Bronchial epithelial cell (primary cell): Measurements from ENCODE around the gene RAB8A. TPM values are rescaled to one million over a fixed set of nuclear protein-coding genes. Genes with fewer than 3 reads are reported as not detected.

Experiments used
- DNase-seq: peaks from one replicate; pipeline ENCODE4 v3.0.0-alpha.2; 2010; ENCODE audit warnings: low read depth
- FAIRE-seq: peaks from 2 replicates; lab custom pipeline; 2011; peaks lifted over from hg19 to GRCh38; lab: Jason Lieb, UNC
- H3K27me3 ChIP-seq: 2 replicates; pipeline ENCODE4 v1.5.1; 2011; ENCODE audit warnings: low read length; ENCODE audit not compliant: control insufficient read depth, insufficient read depth
- H3K36me3 ChIP-seq: 2 replicates; pipeline ENCODE4 v1.5.1; 2011; ENCODE audit warnings: low read length; ENCODE audit not compliant: control insufficient read depth, insufficient read depth
- H3K4me3 ChIP-seq: 2 replicates; pipeline ENCODE4 v1.5.1; 2011; ENCODE audit warnings: mild to moderate bottlenecking, low read depth, low read length, control low read depth
- CTCF ChIP-seq: IDR thresholded peaks from 2 replicates; pipeline ENCODE4 v1.5.1; 2011; ENCODE audit warnings: mild to moderate bottlenecking, moderate library complexity, low read length, control low read depth, inconsistent platforms; ENCODE audit not compliant: insufficient read depth, severe bottlenecking
- total RNA-seq: library from RNA; depleted of rRNA; stranded (reverse); fragments of >200 nt; gene quantifications from 2 replicates; pipeline ENCODE4 v1.2.1, GENCODE V29; 2014

The RAB8A gene
- total RNA-seq, 1 donor from 2014 or later: 76.6 TPM

- FAIRE-seq: no peak
- no peak for TF ChIP-seq CTCF
- peak; percentile 50 for DNase-seq
- H3K36me3 ChIP-seq: peaks cover 37% of the 10 kb centered on the region
- H3K27me3 ChIP-seq: no peaks in the 10 kb centered on the region
- H3K4me3 ChIP-seq: no peak overlapping the region
These were observed 10.3 kb downstream of the RAB8A start for GRCh38 chr19:16121967-16122366.

- H3K27me3 ChIP-seq: no peaks in the 10 kb centered on the region
- DNase-seq (no peak), FAIRE-seq (no peak)
- peaks cover 49% of the 10 kb centered on the region for H3K36me3 ChIP-seq
- H3K4me3 ChIP-seq: no peak overlapping the region
- no peak for TF ChIP-seq CTCF
These were observed 13.3 kb downstream of the RAB8A start for GRCh38 chr19:16124953-16125352.

- FAIRE-seq (no peak), DNase-seq (no peak)
- TF ChIP-seq CTCF: no peak
- Histone ChIP-seq H3K4me3 (no peak overlapping the region), H3K27me3 (no peaks in the 10 kb centered on the region), H3K36me3 (peaks cover 47% of the 10 kb centered on the region)
These were observed 14.2 kb downstream of the RAB8A start for GRCh38 chr19:16125737-16126495.

GRCh38 chr19:16127080-16127479, 15.4 kb downstream of the RAB8A start:
- Histone ChIP-seq H3K4me3 (no peak overlapping the region), H3K27me3 (no peaks in the 10 kb centered on the region), H3K36me3 (peaks cover 41% of the 10 kb centered on the region)
- no peak for DNase-seq
- TF ChIP-seq CTCF: no peak
- FAIRE-seq: no peak

GRCh38 chr19:16127776-16128371, 16.2 kb downstream of the RAB8A start:
- FAIRE-seq: no peak
- Histone ChIP-seq H3K4me3 (no peak overlapping the region), H3K36me3 (peaks cover 40% of the 10 kb centered on the region), H3K27me3 (no peaks in the 10 kb centered on the region)
- DNase-seq: no peak
- TF ChIP-seq CTCF: no peak
